Spleen (tissue), 11 donors: Measurements from ENCODE around the gene BUB1B. TPM values are rescaled to one million over a fixed set of nuclear protein-coding genes. Genes with fewer than 3 reads are reported as not detected.
A peak's percentile ranks its signal among the peaks of the same experiment; 100 is the strongest.
"Not testable (repeated sequence)": the region's sequence is repeated elsewhere in the genome, so short reads cannot be mapped to it uniquely, and the experiment has no call there.

ENCODE experiments used
- DNase-seq: peaks from one replicate; pipeline ENCODE4 v3.0.0-alpha.2; 2020
- H3K27ac ChIP-seq, 8 donors: fragments of 200-600 bp; sonication (generic) in 7 of 8; 1 replicate in 4 of 8; 2 replicates in 4 of 8; pipeline versions ENCODE4 v1.5.0 to v1.8.0; 2016 to 2021; ENCODE audit warnings: inconsistent platforms in 4 of 8, mild to moderate bottlenecking in 4 of 8, moderate library complexity in 1 of 8
- H3K27me3 ChIP-seq, 7 donors: fragments of 200-600 bp; sonication (generic) in 6 of 7; replicated peaks in 1 of 7; 1 replicate in 4 of 7; 2 replicates in 3 of 7; pipeline versions ENCODE4 v1.5.0 to v1.8.0; 2016 to 2021; ENCODE audit warnings: inconsistent platforms in 3 of 7, mild to moderate bottlenecking in 1 of 7
- H3K36me3 ChIP-seq, 6 donors: fragments of 200-600 bp; sonication (generic) in 5 of 6; 1 replicate in 4 of 6; 2 replicates in 2 of 6; pipeline versions ENCODE4 v1.5.0 to v1.8.0; 2016 to 2021; ENCODE audit warnings: inconsistent platforms in 2 of 6
- H3K4me1 ChIP-seq, 6 donors: fragments of 200-600 bp; sonication (generic) in 5 of 6; 1 replicate in 3 of 6; 2 replicates in 3 of 6; pipeline versions ENCODE4 v1.5.0 to v1.8.0; 2016 to 2021; ENCODE audit warnings: inconsistent platforms in 3 of 6
- H3K4me3 ChIP-seq, 8 donors: fragments of 200-600 bp; sonication (generic) in 7 of 8; 1 replicate in 4 of 8; 2 replicates in 4 of 8; pipeline versions ENCODE4 v1.5.0 to v1.8.0; 2016 to 2021; ENCODE audit warnings: inconsistent platforms in 4 of 8, mild to moderate bottlenecking in 4 of 8, moderate library complexity in 2 of 8
- H3K9me3 ChIP-seq, 8 donors: fragments of 200-600 bp; sonication (generic) in 7 of 8; 1 replicate in 4 of 8; 2 replicates in 4 of 8; pipeline versions ENCODE4 v1.5.0 to v1.8.0; 2016 to 2021; ENCODE audit warnings: inconsistent platforms in 4 of 8
- CTCF ChIP-seq, 11 experiments: fragments of 200-600 bp in 7 of 11; fragments of 450-650 bp in 4 of 11; sonication (generic) in 4 of 11; IDR thresholded peaks in 8 of 11; conservative IDR thresholded peaks in 3 of 11; 1 replicate in 7 of 11; 2 replicates in 4 of 11; pipeline versions ENCODE4 v1.4.0 to v1.8.0; 2016 to 2021; ENCODE audit warnings: antibody characterized with exemption in 11 of 11, inconsistent platforms in 4 of 11, mild to moderate bottlenecking in 1 of 11
- POLR2A ChIP-seq, 3 donors: fragments of 450-650 bp; IDR thresholded peaks; one replicate each; pipeline ENCODE4 v1.5.1; 2017; ENCODE audit warnings: antibody characterized with exemption in 3 of 3, mild to moderate bottlenecking in 1 of 3
- POLR2AphosphoS5 ChIP-seq, 3 donors: sonication (generic); formaldehyde crosslinking; IDR thresholded peaks; one replicate each; pipeline ENCODE4 v1.5.1; 2017; ENCODE audit warnings: antibody characterized with exemption in 3 of 3
- WGBS, 5 donors: extraction: QIAGEN DNeasy Blood & Tissue Kit in 3 of 5; methylation state at CpG; one replicate each; pipeline versions ENCODE4 v1.1.5 to v1.1.7; 2013 to 2018; 5-methylcytosine and 5-hydroxymethylcytosine counted together
- intact Hi-C: fragments of 100-400 bp; cut with DNase I; formaldehyde crosslinking; loops from one replicate; pipeline ENCODE4 v1.15.0; 2023; ENCODE audit warnings: low total_unique reads
- polyA plus RNA-seq, 3 donors: library from polyadenylated mRNA; stranded (reverse); fragments of 200-250 nt; gene quantifications; one replicate each; pipeline ENCODE4 v1.2.1, GENCODE V29; 2013
- total RNA-seq, 7 donors: library from RNA; depleted of rRNA in 3 of 7; stranded (reverse); fragments of >200 nt in 3 of 7; fragmentation: NEBNext Ultra II Directional in 4 of 7; extraction: Animal tissue kit (Norgen Biotek cat#: 25700) in 4 of 7; gene quantifications; one replicate each; pipeline versions ENCODE4 v1.1.0 to v1.2.1, GENCODE V29; 2016 to 2021
- donor health status: healthy with polysubstance abuse.
- donor health status: DM: no; HTN: no; CAD: no; lungs with moderate emphysema.
- donor health status: DM: no; HTN: no; CAD: no.
- donor health status: Bipolar disorder and iron deficiency.
- donor health status: healthy.
- donor health status: DM: no; HTN: no; CAD: no.
- donor health status: DM: yes; HTN: yes; CAD: no.

BUB1B gene
- total and polyA plus RNA-seq, 10 donors = 1.2 to 11.8 (median 6.3) TPM

GRCh38 chr15:40162552-40162951 lies 1.7 kb downstream of the BUB1B start:
- no peak for DNase-seq
- Histone ChIP-seq H3K27me3 (peaks cover 0 to 4% (median 0%) of the 10 kb centered on the region in 7 donors), H3K4me3 (peak overlapping the region in 1 of 8 donors; percentile 3), H3K36me3 (peaks cover 0 to 18% (median 0%) of the 10 kb centered on the region in 6 donors), H3K9me3 (no peaks in the 10 kb centered on the region), H3K27ac (no peak overlapping the region), H3K4me1 (peaks cover 6 to 31% (median 13%) of the 10 kb centered on the region in 6 donors)
- intact Hi-C loops = no loop called here
- no peak for TF ChIP-seq POLR2A (IDR thresholded peaks at IDR 0.05)
- no peak for TF ChIP-seq CTCF (IDR thresholded peaks at IDR 0.05 in 8 of 11, conservative IDR thresholded peaks at IDR 0.05 in 3 of 11)
- no peak for TF ChIP-seq POLR2AphosphoS5 (IDR thresholded peaks at IDR 0.05)
- 68 to 90% (median 84%) methylated on average over 2 of the region's 2 CpGs for WGBS, 5 donors

GRCh38 chr15:40163657-40164416 lies 3.0 kb downstream of the BUB1B start:
- no peak for DNase-seq
- peaks cover 6 to 31% (median 13%) of the 10 kb centered on the region in 6 donors for H3K4me1 ChIP-seq
- H3K4me3 ChIP-seq = no peak overlapping the region
- peaks cover 0 to 26% (median 0%) of the 10 kb centered on the region in 6 donors for H3K36me3 ChIP-seq
- intact Hi-C loops = no loop called here
- no peak overlapping the region for H3K27ac ChIP-seq
- no peaks in the 10 kb centered on the region for H3K9me3 ChIP-seq
- H3K27me3 ChIP-seq = peaks cover 0 to 4% (median 0%) of the 10 kb centered on the region in 7 donors
- TF ChIP-seq POLR2AphosphoS5 (IDR thresholded peaks at IDR 0.05) = no peak
- no peak for TF ChIP-seq POLR2A (IDR thresholded peaks at IDR 0.05)
- no peak for TF ChIP-seq CTCF (IDR thresholded peaks at IDR 0.05 in 8 of 11, conservative IDR thresholded peaks at IDR 0.05 in 3 of 11)
- WGBS, 5 donors = 73 to 81% (median 78%) methylated on average over 12 of the region's 12 CpGs

GRCh38 chr15:40167374-40167773 lies 6.5 kb downstream of the BUB1B start:
- H3K4me3 ChIP-seq, H3K27me3 ChIP-seq, intact Hi-C loops, DNase-seq, H3K27ac ChIP-seq, H3K4me1 ChIP-seq, H3K9me3 ChIP-seq: not testable (repeated sequence)
- H3K36me3 ChIP-seq = peaks cover 0 to 47% (median 0%) of the 10 kb centered on the region in 6 donors
- WGBS, 5 donors = 81 to 91% (median 88%) methylated on average over 10 of the region's 10 CpGs

- Histone ChIP-seq H3K27me3 (no peaks in the 10 kb centered on the region), H3K27ac (no peak overlapping the region), H3K4me1 (no peaks in the 10 kb centered on the region), H3K36me3 (peaks cover 0 to 26% (median 0%) of the 10 kb centered on the region in 6 donors), H3K9me3 (no peaks in the 10 kb centered on the region), H3K4me3 (no peak overlapping the region)
- intact Hi-C loops = no loop called here
- 75 to 94% (median 84%) methylated on average over 3 of the region's 3 CpGs for WGBS, 5 donors
- TF ChIP-seq CTCF (IDR thresholded peaks at IDR 0.05 in 8 of 11, conservative IDR thresholded peaks at IDR 0.05 in 3 of 11) = no peak
- TF ChIP-seq POLR2AphosphoS5 (IDR thresholded peaks at IDR 0.05) = no peak
- no peak for TF ChIP-seq POLR2A (IDR thresholded peaks at IDR 0.05)
- DNase-seq = no peak
Observed at GRCh38 chr15:40175160-40175559, 14.3 kb downstream of the BUB1B start.
